Vagina (tissue), 2 donors: Measurements from ENCODE around the gene CAPN9. TPM values are rescaled to one million over a fixed set of nuclear protein-coding genes. Genes with fewer than 3 reads are reported as not detected.

Source experiments
- DNase-seq, 2 donors: peaks; one replicate each; pipeline ENCODE4 v3.0.0-alpha.2; 2017; ENCODE audit errors: extremely low spot score in 2 of 2
- H3K27ac ChIP-seq: fragments of 200-600 bp; sonication (generic); one replicate; pipeline ENCODE4 v1.5.1; 2019
- H3K27me3 ChIP-seq: fragments of 200-600 bp; sonication (generic); one replicate; pipeline ENCODE4 v1.5.1; 2019
- H3K36me3 ChIP-seq, 2 donors: fragments of 200-600 bp; sonication (generic); one replicate each; pipeline ENCODE4 v1.5.1; 2017 to 2019
- H3K4me1 ChIP-seq: fragments of 200-600 bp; sonication (generic); one replicate; pipeline ENCODE4 v1.5.1; 2019
- H3K4me3 ChIP-seq, 2 donors: fragments of 200-600 bp; sonication (generic); 1 replicate in 1 of 2; 2 replicates in 1 of 2; pipeline ENCODE4 v1.5.1; 2016 to 2019
- H3K9me3 ChIP-seq: fragments of 200-600 bp; sonication (generic); one replicate; pipeline ENCODE4 v1.5.1; 2019
- CTCF ChIP-seq, 3 experiments: fragments of 450-650 bp in 2 of 3; fragments of 200-600 bp in 1 of 3; sonication (generic) in 1 of 3; IDR thresholded peaks; one replicate each; pipeline ENCODE4 v1.5.1; 2017 to 2019; ENCODE audit warnings: antibody characterized with exemption in 3 of 3, mild to moderate bottlenecking in 2 of 3, moderate library complexity in 2 of 3
- POLR2A ChIP-seq, 2 donors: fragments of 450-650 bp; IDR thresholded peaks; one replicate each; pipeline ENCODE4 v1.6.1; 2017; ENCODE audit warnings: antibody characterized with exemption in 2 of 2, mild to moderate bottlenecking in 2 of 2, moderate library complexity in 2 of 2
- POLR2AphosphoS5 ChIP-seq, 2 donors: sonication (generic); formaldehyde crosslinking; IDR thresholded peaks; one replicate each; pipeline ENCODE4 v1.9.0; 2017; ENCODE audit warnings: antibody characterized with exemption in 2 of 2, mild to moderate bottlenecking in 2 of 2, low read depth in 1 of 2; ENCODE audit not compliant: insufficient read depth in 1 of 2
- intact Hi-C: fragments of 100-400 bp; cut with DNase I; formaldehyde crosslinking; loops from one replicate; pipeline ENCODE4 v1.15.1; 2023
- total RNA-seq: library from RNA; depleted of rRNA; stranded (reverse); fragments of >200 nt; gene quantifications from one replicate; pipeline ENCODE4 v1.2.3, GENCODE V29; 2016

The CAPN9 gene
- total RNA-seq, 1 donor from 2014 or later: not detected

GRCh38 chr1:230786385-230786753 is 39.2 kb downstream of the CAPN9 start:
- no peak overlapping the region for H3K27ac ChIP-seq
- no peak for TF ChIP-seq CTCF (IDR thresholded peaks at IDR 0.05)
- no peak for TF ChIP-seq POLR2AphosphoS5 (IDR thresholded peaks at IDR 0.05; ENCODE audit: insufficient read depth in 1 of 2, low read depth in 1 of 2)
- TF ChIP-seq POLR2A (IDR thresholded peaks at IDR 0.05): no peak
- intact Hi-C loops: no loop called here
- H3K4me3 ChIP-seq: no peak overlapping the region
- no peaks in the 10 kb centered on the region for H3K9me3 ChIP-seq
- H3K4me1 ChIP-seq: no peaks in the 10 kb centered on the region
- no peaks in the 10 kb centered on the region for H3K36me3 ChIP-seq
- H3K27me3 ChIP-seq: no peaks in the 10 kb centered on the region
- no peak for DNase-seq

GRCh38 chr1:230787471-230787870 is 40.3 kb downstream of the CAPN9 start:
- Histone ChIP-seq H3K4me3 (no peak overlapping the region), H3K36me3 (no peaks in the 10 kb centered on the region), H3K9me3 (no peaks in the 10 kb centered on the region), H3K27me3 (no peaks in the 10 kb centered on the region), H3K27ac (no peak overlapping the region), H3K4me1 (no peaks in the 10 kb centered on the region)
- TF ChIP-seq POLR2AphosphoS5 (IDR thresholded peaks at IDR 0.05; ENCODE audit: insufficient read depth in 1 of 2, low read depth in 1 of 2) (no peak), POLR2A (IDR thresholded peaks at IDR 0.05) (no peak), CTCF (IDR thresholded peaks at IDR 0.05) (no peak)
- intact Hi-C loops: no loop called here
- DNase-seq: peak in 1 of 2 donors; percentile 81

GRCh38 chr1:230788561-230789275 is 41.5 kb downstream of the CAPN9 start:
- intact Hi-C loops: no loop called here
- TF ChIP-seq POLR2AphosphoS5 (IDR thresholded peaks at IDR 0.05; ENCODE audit: insufficient read depth in 1 of 2, low read depth in 1 of 2): no peak
- no peak for TF ChIP-seq POLR2A (IDR thresholded peaks at IDR 0.05)
- TF ChIP-seq CTCF (IDR thresholded peaks at IDR 0.05): no peak
- no peaks in the 10 kb centered on the region for H3K27me3 ChIP-seq
- H3K4me3 ChIP-seq: no peak overlapping the region
- no peaks in the 10 kb centered on the region for H3K36me3 ChIP-seq
- DNase-seq: peak; percentile 61 to 77
- H3K4me1 ChIP-seq: no peaks in the 10 kb centered on the region
- no peak overlapping the region for H3K27ac ChIP-seq
- H3K9me3 ChIP-seq: no peaks in the 10 kb centered on the region

GRCh38 chr1:230790026-230790425 is 42.8 kb downstream of the CAPN9 start:
- intact Hi-C loops: loop anchor here (10.0 kb wide), 1 partner anchor 125 kb away; no protein-coding TSS in a partner anchor
- Histone ChIP-seq H3K27ac (no peak overlapping the region), H3K9me3 (no peaks in the 10 kb centered on the region), H3K36me3 (no peaks in the 10 kb centered on the region), H3K4me3 (no peak overlapping the region), H3K27me3 (no peaks in the 10 kb centered on the region), H3K4me1 (no peaks in the 10 kb centered on the region)
- TF ChIP-seq POLR2A (IDR thresholded peaks at IDR 0.05) (no peak), CTCF (IDR thresholded peaks at IDR 0.05) (no peak), POLR2AphosphoS5 (IDR thresholded peaks at IDR 0.05; ENCODE audit: insufficient read depth in 1 of 2, low read depth in 1 of 2) (no peak)
- DNase-seq: peak in 1 of 2 donors; percentile 32

- Histone ChIP-seq H3K4me1 (no peaks in the 10 kb centered on the region), H3K4me3 (no peak overlapping the region), H3K36me3 (no peaks in the 10 kb centered on the region), H3K9me3 (no peaks in the 10 kb centered on the region), H3K27ac (no peak overlapping the region), H3K27me3 (no peaks in the 10 kb centered on the region)
- DNase-seq: peak; percentile 42 to 52
- intact Hi-C loops: loop anchor here (10.0 kb wide), 1 partner anchor 123 kb away; no protein-coding TSS in a partner anchor
- TF ChIP-seq POLR2AphosphoS5 (IDR thresholded peaks at IDR 0.05; ENCODE audit: insufficient read depth in 1 of 2, low read depth in 1 of 2) (no peak), POLR2A (IDR thresholded peaks at IDR 0.05) (no peak), CTCF (IDR thresholded peaks at IDR 0.05) (no peak)
Measured at GRCh38 chr1:230791986-230792564, 44.9 kb downstream of the CAPN9 start.
